Right lobe of liver (tissue), 6 donors: Measurements from ENCODE around the gene COLEC12. TPM values are rescaled to one million over a fixed set of nuclear protein-coding genes. Genes with fewer than 3 reads are reported as not detected.

Experiments
- ATAC-seq, 4 donors: fragments of 200-7000 bp; cut with Tn5 transposase; one replicate each; pipeline ENCODE4 v1.9.1; 2020; ENCODE audit warnings: mild to moderate bottlenecking in 4 of 4, moderate library complexity in 4 of 4
- DNase-seq, 3 donors: peaks; one replicate each; pipeline ENCODE4 v3.0.0-alpha.2; 2020
- H3K27ac ChIP-seq, 3 donors: fragments of 200-600 bp; one replicate each; pipeline ENCODE4 v1.8.0; 2022
- H3K27me3 ChIP-seq, 2 donors: fragments of 200-600 bp; one replicate each; pipeline ENCODE4 v1.8.0; 2022
- H3K36me3 ChIP-seq, 4 donors: fragments of 200-600 bp; sonication (generic) in 1 of 4; one replicate each; pipeline versions ENCODE4 v1.5.1 to v1.8.0; 2017 to 2022; ENCODE audit warnings: control low read depth in 1 of 4
- H3K4me1 ChIP-seq, 4 donors: fragments of 200-600 bp; sonication (generic) in 1 of 4; one replicate each; pipeline versions ENCODE4 v1.5.1 to v1.8.0; 2017 to 2022; ENCODE audit warnings: control low read depth in 1 of 4
- H3K4me3 ChIP-seq, 3 donors: fragments of 200-600 bp; one replicate each; pipeline ENCODE4 v1.8.0; 2022
- H3K9me3 ChIP-seq, 4 donors: fragments of 200-600 bp; sonication (generic) in 1 of 4; one replicate each; pipeline versions ENCODE4 v1.5.1 to v1.8.0; 2017 to 2022; ENCODE audit warnings: control low read depth in 1 of 4
- CTCF ChIP-seq, 4 donors: fragments of 200-600 bp in 3 of 4; fragments of 450-650 bp in 1 of 4; IDR thresholded peaks; one replicate each; pipeline versions ENCODE4 v1.5.1 to v1.8.0; 2016 to 2022; ENCODE audit warnings: antibody characterized with exemption in 4 of 4, mild to moderate bottlenecking in 2 of 4
- POLR2A ChIP-seq: fragments of 450-650 bp; IDR thresholded peaks from one replicate; pipeline ENCODE4 v1.6.1; 2017; ENCODE audit warnings: antibody characterized with exemption, mild to moderate bottlenecking
- WGBS: methylation state at CpG from one replicate; pipeline ENCODE4 v1.1.6; 2018; ENCODE audit warnings: low coverage, low lambda C conversion rate; ENCODE audit not compliant: insufficient coverage; ENCODE audit errors: missing lambda C conversion rate; 5-methylcytosine and 5-hydroxymethylcytosine counted together
- intact Hi-C, 2 donors: fragments of 100-400 bp; cut with DNase I; formaldehyde crosslinking; loops; one replicate each; pipeline versions ENCODE4 v1.11.2 to v1.14.1; 2022
- total RNA-seq, 6 experiments: library from RNA; depleted of rRNA in 2 of 6; stranded (reverse); fragments of >200 nt in 2 of 6; fragmentation: NEBNext Ultra II Directional in 3 of 6; extraction: Animal tissue kit (Norgen Biotek cat#: 25700) in 3 of 6; gene quantifications; one replicate each; pipeline versions ENCODE4 v1.1.0 to v1.2.4, GENCODE V29; 2016 to 2023
- donor health status: DM: no; HTN: yes; CAD: no.
- donor health status: DM: no; HTN: no; CAD: no.
- donor health status: DM: no; HTN: no; CAD: no.
- donor health status: DM: no; HTN: yes; CAD: no.
- donor health status: DM: no; HTN: yes; CAD: no.

The COLEC12 gene
- total RNA-seq, 6 experiments from 2014 or later, result 0.12 to 1.00 (median 0.37) TPM; not detected in 1

- ATAC-seq (no peak), DNase-seq (no peak)
- H3K9me3 ChIP-seq, result no peaks in the 10 kb centered on the region
- no peak for TF ChIP-seq POLR2A
- TF ChIP-seq CTCF (IDR thresholded peaks at IDR 0.05), result no peak
- H3K36me3 ChIP-seq, result no peaks in the 10 kb centered on the region
- H3K27me3 ChIP-seq, result no peaks in the 10 kb centered on the region
- 66% methylated on average over 3 of the region's 3 CpGs for WGBS
- intact Hi-C loops, result no loop called here
- H3K4me1 ChIP-seq, result no peaks in the 10 kb centered on the region
- H3K4me3 ChIP-seq, result no peak overlapping the region
- H3K27ac ChIP-seq, result no peak overlapping the region
These were observed 159.4 kb downstream of the COLEC12 start for GRCh38 chr18:341102-341501.

- H3K4me3 ChIP-seq, result no peak overlapping the region
- ATAC-seq, result no peak
- 68% methylated on average over 9 of the region's 10 CpGs for WGBS
These were observed 160.5 kb downstream of the COLEC12 start for GRCh38 chr18:340044-340443.

GRCh38 chr18:339200-339599, 161.3 kb downstream of the COLEC12 start:
- 56% methylated on average over 5 of the region's 6 CpGs for WGBS
- Histone ChIP-seq H3K27ac (no peak overlapping the region), H3K27me3 (no peaks in the 10 kb centered on the region), H3K4me3 (no peak overlapping the region), H3K36me3 (no peaks in the 10 kb centered on the region), H3K4me1 (no peaks in the 10 kb centered on the region), H3K9me3 (no peaks in the 10 kb centered on the region)
- intact Hi-C loops, result no loop called here
- ATAC-seq, result no peak
- no peak for TF ChIP-seq POLR2A
- no peak for TF ChIP-seq CTCF (IDR thresholded peaks at IDR 0.05)
- no peak for DNase-seq

More at GRCh38 chr18:340044-340443, 160.5 kb downstream of the COLEC12 start:
- Histone ChIP-seq H3K4me1 (no peaks in the 10 kb centered on the region), H3K27ac (no peak overlapping the region), H3K36me3 (no peaks in the 10 kb centered on the region), H3K27me3 (no peaks in the 10 kb centered on the region), H3K9me3 (no peaks in the 10 kb centered on the region)
- DNase-seq, result no peak
- intact Hi-C loops, result no loop called here
- TF ChIP-seq POLR2A (no peak), CTCF (IDR thresholded peaks at IDR 0.05) (no peak)

GRCh38 chr18:336713-337112, 163.8 kb downstream of the COLEC12 start:
- TF ChIP-seq CTCF (IDR thresholded peaks at IDR 0.05) (no peak), POLR2A (no peak)
- Histone ChIP-seq H3K4me1 (no peaks in the 10 kb centered on the region), H3K27ac (no peak overlapping the region), H3K27me3 (no peaks in the 10 kb centered on the region), H3K9me3 (no peaks in the 10 kb centered on the region), H3K36me3 (no peaks in the 10 kb centered on the region), H3K4me3 (no peak overlapping the region)
- ATAC-seq (peak in 1 of 4 donors; percentile 34), DNase-seq (no peak)
- intact Hi-C loops, result no loop called here
- WGBS, result 60% methylated on average over 2 of the region's 2 CpGs

GRCh38 chr18:335733-336132, 164.8 kb downstream of the COLEC12 start:
- H3K9me3 ChIP-seq, result no peaks in the 10 kb centered on the region
- H3K27ac ChIP-seq, result no peak overlapping the region
- no peak overlapping the region for H3K4me3 ChIP-seq
- ATAC-seq, result peak in 2 of 4 donors; percentile 34 to 44
- 28% methylated on average over 2 of the region's 2 CpGs for WGBS
- intact Hi-C loops, result no loop called here
- H3K36me3 ChIP-seq, result no peaks in the 10 kb centered on the region
- TF ChIP-seq CTCF (IDR thresholded peaks at IDR 0.05) (no peak), POLR2A (no peak)
- H3K4me1 ChIP-seq, result no peaks in the 10 kb centered on the region
- DNase-seq, result no peak
- H3K27me3 ChIP-seq, result no peaks in the 10 kb centered on the region
